Sigmoid colon (tissue), 7 donors: ENCODE results near the gene SAMD4A. TPM values are rescaled to one million over a fixed set of nuclear protein-coding genes. Genes with fewer than 3 reads are reported as not detected.

Source experiments
- DNase-seq: peaks from one replicate; pipeline ENCODE4 v3.0.0-alpha.2; 2019
- H3K27ac ChIP-seq, 4 donors: fragments of 200-600 bp; sonication (generic); one replicate each; pipeline ENCODE4 v1.5.1; 2016 to 2019; ENCODE audit warnings: mild to moderate bottlenecking in 1 of 4
- H3K27me3 ChIP-seq, 3 donors: fragments of 200-600 bp; sonication (generic); one replicate each; pipeline ENCODE4 v1.5.1; 2019; ENCODE audit warnings: mild to moderate bottlenecking in 1 of 3
- H3K36me3 ChIP-seq, 4 donors: fragments of 200-600 bp; sonication (generic); one replicate each; pipeline ENCODE4 v1.5.1; 2016 to 2019
- H3K4me1 ChIP-seq, 4 donors: fragments of 200-600 bp; sonication (generic); one replicate each; pipeline ENCODE4 v1.5.1; 2017 to 2019
- H3K4me3 ChIP-seq, 4 donors: fragments of 200-600 bp; sonication (generic); one replicate each; pipeline ENCODE4 v1.5.1; 2017 to 2019; ENCODE audit warnings: mild to moderate bottlenecking in 2 of 4, moderate library complexity in 1 of 4
- H3K9me3 ChIP-seq, 4 donors: fragments of 200-600 bp in 3 of 4; sonication (generic) in 3 of 4; one replicate each; pipeline versions ENCODE4 v1.5.1 to v1.6.1; 2013 to 2019
- CTCF ChIP-seq, 4 experiments: fragments of 450-650 bp in 3 of 4; fragments of 200-600 bp in 1 of 4; IDR thresholded peaks; one replicate each; pipeline ENCODE4 v1.5.1; 2016 to 2019; ENCODE audit warnings: antibody characterized with exemption in 4 of 4, mild to moderate bottlenecking in 3 of 4, moderate library complexity in 2 of 4
- EP300 ChIP-seq, 4 donors: sonication (generic); formaldehyde crosslinking; IDR thresholded peaks; one replicate each; pipeline ENCODE4 v1.6.1; 2017; ENCODE audit warnings: antibody characterized with exemption in 4 of 4
- POLR2A ChIP-seq, 2 donors: fragments of 450-650 bp; IDR thresholded peaks; one replicate each; pipeline ENCODE4 v1.6.1; 2016; ENCODE audit warnings: antibody characterized with exemption in 2 of 2, mild to moderate bottlenecking in 2 of 2, moderate library complexity in 2 of 2
- POLR2AphosphoS5 ChIP-seq, 4 donors: sonication (generic); formaldehyde crosslinking; IDR thresholded peaks; one replicate each; pipeline ENCODE4 v1.6.1; 2017; ENCODE audit warnings: antibody characterized with exemption in 4 of 4
- WGBS, 2 donors: extraction: QIAGEN DNeasy Blood & Tissue Kit; methylation state at CpG; one replicate each; pipeline ENCODE4 v1.1.7; 2013; 5-methylcytosine and 5-hydroxymethylcytosine counted together
- intact Hi-C: fragments of 100-400 bp; cut with DNase I; formaldehyde crosslinking; loops from one replicate; pipeline ENCODE4 v1.15.1; 2023
- polyA plus RNA-seq, 3 donors: library from polyadenylated mRNA; stranded (reverse); fragments of 200-250 nt; gene quantifications; one replicate each; pipeline ENCODE4 v1.2.3, GENCODE V29; 2013
- total RNA-seq, 4 donors: library from RNA; depleted of rRNA; stranded (reverse); fragments of >200 nt; gene quantifications; one replicate each; pipeline ENCODE4 v1.1.0, GENCODE V29; 2016
- donor health status: healthy with polysubstance abuse.
- donor health status: Bipolar disorder and iron deficiency.
- donor health status: healthy.

The SAMD4A gene
- total and polyA plus RNA-seq, 7 donors, result 4.2 to 135 (median 79.8) TPM

GRCh38 chr14:54597795-54598443 lies 31.0 kb downstream of the SAMD4A start:
- peak overlapping the region in 1 of 4 donors; percentile 9 for H3K27ac ChIP-seq
- no peaks in the 10 kb centered on the region for H3K9me3 ChIP-seq
- peaks cover 0 to 68% (median 33%) of the 10 kb centered on the region in 4 donors for H3K4me1 ChIP-seq
- H3K36me3 ChIP-seq, result no peaks in the 10 kb centered on the region
- intact Hi-C loops, result no loop called here
- no peaks in the 10 kb centered on the region for H3K27me3 ChIP-seq
- no peak overlapping the region for H3K4me3 ChIP-seq
- no peak for DNase-seq
- 85% methylated on average over 5 of the region's 5 CpGs for WGBS, 2 donors
- no peak for TF ChIP-seq POLR2A (IDR thresholded peaks at IDR 0.05)

- H3K9me3 ChIP-seq, result no peaks in the 10 kb centered on the region
- intact Hi-C loops, result no loop called here
- no peak for TF ChIP-seq POLR2A (IDR thresholded peaks at IDR 0.05)
- no peak for TF ChIP-seq POLR2AphosphoS5 (IDR thresholded peaks at IDR 0.05)
- no peak for TF ChIP-seq EP300 (IDR thresholded peaks at IDR 0.05)
- TF ChIP-seq CTCF (IDR thresholded peaks at IDR 0.05), result no peak
- WGBS, 2 donors, result 16 to 18% methylated on average over 1 of the region's 1 CpG
- no peak overlapping the region for H3K4me3 ChIP-seq
- peak overlapping the region in 2 of 4 donors; percentile 40 to 52 for H3K27ac ChIP-seq
- no peak for DNase-seq
- H3K4me1 ChIP-seq, result peaks cover 0 to 67% (median 26%) of the 10 kb centered on the region in 4 donors
- no peaks in the 10 kb centered on the region for H3K27me3 ChIP-seq
- no peaks in the 10 kb centered on the region for H3K36me3 ChIP-seq
Measured at GRCh38 chr14:54599966-54600716, 33.2 kb downstream of the SAMD4A start.

GRCh38 chr14:54600717-54601109 lies 33.8 kb downstream of the SAMD4A start:
- H3K9me3 ChIP-seq, result no peaks in the 10 kb centered on the region
- H3K4me1 ChIP-seq, result peaks cover 0 to 72% (median 29%) of the 10 kb centered on the region in 4 donors
- H3K36me3 ChIP-seq, result no peaks in the 10 kb centered on the region
- H3K27me3 ChIP-seq, result no peaks in the 10 kb centered on the region
- no peak for DNase-seq
- H3K27ac ChIP-seq, result peak overlapping the region in 2 of 4 donors; percentile 40 to 52
- TF ChIP-seq EP300 (IDR thresholded peaks at IDR 0.05) (no peak), CTCF (IDR thresholded peaks at IDR 0.05) (no peak), POLR2AphosphoS5 (IDR thresholded peaks at IDR 0.05) (no peak), POLR2A (IDR thresholded peaks at IDR 0.05) (no peak)
- 95 to 96% methylated on average over 3 of the region's 3 CpGs for WGBS, 2 donors
- intact Hi-C loops, result no loop called here
- H3K4me3 ChIP-seq, result no peak overlapping the region

GRCh38 chr14:54603362-54603761 lies 36.4 kb downstream of the SAMD4A start:
- no peaks in the 10 kb centered on the region for H3K9me3 ChIP-seq
- peaks cover 0 to 66% (median 40%) of the 10 kb centered on the region in 4 donors for H3K4me1 ChIP-seq
- 86 to 88% methylated on average over 1 of the region's 1 CpG for WGBS, 2 donors
- peak overlapping the region in 1 of 4 donors; percentile 45 for H3K27ac ChIP-seq
- H3K36me3 ChIP-seq, result no peaks in the 10 kb centered on the region
- no peak for DNase-seq
- H3K27me3 ChIP-seq, result no peaks in the 10 kb centered on the region
- intact Hi-C loops, result no loop called here
- no peak for TF ChIP-seq EP300 (IDR thresholded peaks at IDR 0.05)
- TF ChIP-seq POLR2A (IDR thresholded peaks at IDR 0.05), result no peak
- TF ChIP-seq CTCF (IDR thresholded peaks at IDR 0.05), result no peak
- no peak for TF ChIP-seq POLR2AphosphoS5 (IDR thresholded peaks at IDR 0.05)
- no peak overlapping the region for H3K4me3 ChIP-seq

- intact Hi-C loops, result no loop called here
- Histone ChIP-seq H3K4me3 (no peak overlapping the region), H3K36me3 (no peaks in the 10 kb centered on the region), H3K27me3 (no peaks in the 10 kb centered on the region), H3K4me1 (peaks cover 0 to 65% (median 35%) of the 10 kb centered on the region in 4 donors), H3K27ac (peak overlapping the region; percentile 53 to 76 (median 70)), H3K9me3 (no peaks in the 10 kb centered on the region)
- peak in 1 of 4 donors; percentile 7 for TF ChIP-seq POLR2AphosphoS5 (IDR thresholded peaks at IDR 0.05)
- no peak for TF ChIP-seq EP300 (IDR thresholded peaks at IDR 0.05)
- no peak for TF ChIP-seq POLR2A (IDR thresholded peaks at IDR 0.05)
- no peak for TF ChIP-seq CTCF (IDR thresholded peaks at IDR 0.05)
- DNase-seq, result no peak
- 74 to 77% methylated on average over 10 of the region's 10 CpGs for WGBS, 2 donors
Measured at GRCh38 chr14:54606178-54606577, 39.2 kb downstream of the SAMD4A start.
